Stomach (tissue), 9 donors: Measurements from ENCODE around the gene DOCK2. TPM values are rescaled to one million over a fixed set of nuclear protein-coding genes. Genes with fewer than 3 reads are reported as not detected.
"Not testable (repeated sequence)": the region's sequence is repeated elsewhere in the genome, so short reads cannot be mapped to it uniquely, and the experiment has no call there.

ENCODE experiments used
- DNase-seq, 2 donors: peaks; one replicate each; pipeline versions ENCODE4 v3.0.0 to v3.0.0-alpha.2; 2013 to 2019
- H3K27ac ChIP-seq, 5 donors: fragments of 200-600 bp in 4 of 5; sonication (generic) in 4 of 5; one replicate each; pipeline ENCODE4 v1.5.1; 2013 to 2019; ENCODE audit warnings: mild to moderate bottlenecking in 1 of 5, moderate library complexity in 1 of 5
- H3K27me3 ChIP-seq, 3 donors: fragments of 200-600 bp; sonication (generic); one replicate each; pipeline ENCODE4 v1.5.1; 2017 to 2019; ENCODE audit warnings: mixed run types in 1 of 3
- H3K36me3 ChIP-seq, 4 donors: fragments of 200-600 bp; sonication (generic); 1 replicate in 3 of 4; 2 replicates in 1 of 4; pipeline ENCODE4 v1.5.1; 2016 to 2019
- H3K4me1 ChIP-seq, 4 donors: fragments of 200-600 bp; sonication (generic); one replicate each; pipeline ENCODE4 v1.5.1; 2016 to 2019
- H3K4me3 ChIP-seq, 4 donors: fragments of 200-600 bp; sonication (generic) in 3 of 4; one replicate each; pipeline ENCODE4 v1.5.1; 2016 to 2019; ENCODE audit warnings: mild to moderate bottlenecking in 1 of 4
- H3K9me3 ChIP-seq, 4 donors: fragments of 200-600 bp; sonication (generic); one replicate each; pipeline ENCODE4 v1.5.1; 2016 to 2019
- CTCF ChIP-seq, 7 experiments: fragments of 450-650 bp in 4 of 7; fragments of 200-600 bp in 3 of 7; sonication (generic) in 3 of 7; IDR thresholded peaks; one replicate each; pipeline ENCODE4 v1.5.1; 2016 to 2019; ENCODE audit warnings: antibody characterized with exemption in 7 of 7, control low read depth in 2 of 7, mild to moderate bottlenecking in 1 of 7
- EP300 ChIP-seq: sonication (generic); formaldehyde crosslinking; IDR thresholded peaks from one replicate; pipeline ENCODE4 v1.6.1; 2017; ENCODE audit warnings: antibody characterized with exemption
- POLR2A ChIP-seq, 4 donors: fragments of 450-650 bp; IDR thresholded peaks; one replicate each; pipeline ENCODE4 v1.6.1; 2016; ENCODE audit warnings: antibody characterized with exemption in 4 of 4, control low read depth in 2 of 4, mild to moderate bottlenecking in 1 of 4, moderate library complexity in 1 of 4
- POLR2AphosphoS5 ChIP-seq, 3 donors: sonication (generic); formaldehyde crosslinking; IDR thresholded peaks; one replicate each; pipeline ENCODE4 v1.6.1; 2016; ENCODE audit warnings: antibody characterized with exemption in 3 of 3
- WGBS, 5 donors: extraction: QIAGEN DNeasy Blood & Tissue Kit in 3 of 5; methylation state at CpG; one replicate each; pipeline versions ENCODE4 v1.1.5 to v1.1.7; 2013 to 2018; 5-methylcytosine and 5-hydroxymethylcytosine counted together
- intact Hi-C: fragments of 100-400 bp; cut with DNase I; formaldehyde crosslinking; loops from one replicate; pipeline ENCODE4 v1.15.1; 2023; ENCODE audit warnings: low total_unique reads
- polyA plus RNA-seq, 3 donors: library from polyadenylated mRNA; stranded (reverse); fragments of 200-250 nt; gene quantifications; one replicate each; pipeline ENCODE4 v1.2.3, GENCODE V29; 2013
- total RNA-seq, 5 donors: library from RNA; depleted of rRNA; stranded (reverse); fragments of >200 nt; gene quantifications; one replicate each; pipeline versions ENCODE4 v1.1.0 to v1.2.3, GENCODE V29; 2014 to 2016
- donor health status: healthy with polysubstance abuse.
- donor health status: Bipolar disorder and iron deficiency.
- donor health status: healthy.

The DOCK2 gene
- total and polyA plus RNA-seq, 8 donors = 2.1 to 50.2 (median 8.5) TPM

GRCh38 chr5:169746147-169746694 is 109.1 kb downstream of the DOCK2 start:
- no peaks in the 10 kb centered on the region for H3K4me1 ChIP-seq
- 29 to 53% (median 37%) methylated on average over 5 of the region's 5 CpGs for WGBS, 5 donors
- no peak overlapping the region for H3K27ac ChIP-seq
- H3K9me3 ChIP-seq = no peaks in the 10 kb centered on the region
- H3K4me3 ChIP-seq = no peak overlapping the region
- intact Hi-C loops = no loop called here
- H3K27me3 ChIP-seq = peaks cover 0 to 7% (median 0%) of the 10 kb centered on the region in 3 donors
- TF ChIP-seq CTCF (IDR thresholded peaks at IDR 0.05) (no peak), POLR2A (IDR thresholded peaks at IDR 0.05) (no peak), POLR2AphosphoS5 (IDR thresholded peaks at IDR 0.05) (no peak), EP300 (no peak)
- no peak for DNase-seq
- H3K36me3 ChIP-seq = peaks cover 0 to 7% (median 0%) of the 10 kb centered on the region in 4 donors

- DNase-seq = no peak
- WGBS, 5 donors = 51 to 67% (median 60%) methylated on average over 3 of the region's 3 CpGs
- Histone ChIP-seq H3K27me3 (peaks cover 0 to 7% (median 0%) of the 10 kb centered on the region in 3 donors), H3K27ac (no peak overlapping the region), H3K4me3 (no peak overlapping the region), H3K4me1 (no peaks in the 10 kb centered on the region), H3K9me3 (no peaks in the 10 kb centered on the region), H3K36me3 (peaks cover 0 to 7% (median 0%) of the 10 kb centered on the region in 4 donors)
- intact Hi-C loops = no loop called here
- TF ChIP-seq POLR2AphosphoS5 (IDR thresholded peaks at IDR 0.05) (no peak), EP300 (no peak), CTCF (IDR thresholded peaks at IDR 0.05) (no peak), POLR2A (IDR thresholded peaks at IDR 0.05) (no peak)
Observed at GRCh38 chr5:169748174-169748573, 111.1 kb downstream of the DOCK2 start.

- Histone ChIP-seq H3K36me3 (peaks cover 0 to 7% (median 0%) of the 10 kb centered on the region in 4 donors), H3K27ac (no peak overlapping the region), H3K4me1 (no peaks in the 10 kb centered on the region), H3K27me3 (peaks cover 0 to 7% (median 0%) of the 10 kb centered on the region in 3 donors), H3K4me3 (no peak overlapping the region), H3K9me3 (no peaks in the 10 kb centered on the region)
- 86 to 95% (median 93%) methylated on average over 3 of the region's 3 CpGs for WGBS, 5 donors
- DNase-seq = no peak
- intact Hi-C loops = no loop called here
- TF ChIP-seq POLR2A (IDR thresholded peaks at IDR 0.05) (no peak), CTCF (IDR thresholded peaks at IDR 0.05) (no peak), EP300 (no peak), POLR2AphosphoS5 (IDR thresholded peaks at IDR 0.05) (no peak)
Observed at GRCh38 chr5:169749295-169749694, 112.2 kb downstream of the DOCK2 start.

- intact Hi-C loops = no loop called here
- Histone ChIP-seq H3K9me3 (no peaks in the 10 kb centered on the region), H3K27me3 (peaks cover 0 to 14% (median 0%) of the 10 kb centered on the region in 3 donors), H3K4me3 (no peak overlapping the region), H3K36me3 (peaks cover 0 to 7% (median 0%) of the 10 kb centered on the region in 4 donors), H3K4me1 (no peaks in the 10 kb centered on the region), H3K27ac (no peak overlapping the region)
- TF ChIP-seq EP300 (no peak), POLR2AphosphoS5 (IDR thresholded peaks at IDR 0.05) (no peak), CTCF (IDR thresholded peaks at IDR 0.05) (no peak), POLR2A (IDR thresholded peaks at IDR 0.05) (no peak)
- WGBS, 5 donors = 85 to 94% (median 89%) methylated on average over 4 of the region's 4 CpGs
- no peak for DNase-seq
Observed at GRCh38 chr5:169751490-169751889, 114.4 kb downstream of the DOCK2 start.

GRCh38 chr5:169752566-169752965 is 115.5 kb downstream of the DOCK2 start:
- H3K4me1 ChIP-seq, H3K9me3 ChIP-seq, DNase-seq, intact Hi-C loops, H3K4me3 ChIP-seq, H3K27ac ChIP-seq, H3K36me3 ChIP-seq: not testable (repeated sequence)
- H3K27me3 ChIP-seq = peaks cover 0 to 14% (median 0%) of the 10 kb centered on the region in 3 donors
- WGBS, 5 donors = 87 to 95% (median 93%) methylated on average over 10 of the region's 10 CpGs
